ENCODE data around the gene USP15.

Gene USP15

GRCh38 chr12:62331306-62331705 lies 71.1 kb downstream of the USP15 start:
- Histone ChIP-seq H3K27ac (ENCODE audit: low read depth, low read length) (no peak overlapping the region), H3K4me3 (ENCODE audit: low read depth, low read length) (no peak overlapping the region), H3K4me2 (ENCODE audit: low read length) (no peak overlapping the region), H3K79me2 (ENCODE audit: control insufficient read depth, insufficient read depth, low read length, poor library complexity) (no peaks in the 10 kb centered on the region), H2BK12ac (ENCODE audit: low read length) (no peak overlapping the region), H3K4ac (ENCODE audit: low read depth, low read length) (no peak overlapping the region), H3K9me3 (ENCODE audit: insufficient read depth, low read depth, low read length) (no peaks in the 10 kb centered on the region), H3K27me3 (ENCODE audit: insufficient read depth, low read length) (no peaks in the 10 kb centered on the region), H4K91ac (ENCODE audit: low read depth, low read length) (no peak overlapping the region), H3K9ac (ENCODE audit: low read length) (no peak overlapping the region), H3K14ac (ENCODE audit: low read length) (no peak overlapping the region), H3K79me1 (ENCODE audit: low read length) (no peaks in the 10 kb centered on the region), H3K4me1 (ENCODE audit: control insufficient read depth in 1 of 2, insufficient read depth in 2 of 2, low read length in 2 of 2) (no peaks in the 10 kb centered on the region), H3K18ac (ENCODE audit: low read length) (no peak overlapping the region), H2BK120ac (ENCODE audit: insufficient read depth, low read length, poor library complexity) (no peak overlapping the region), H3K23ac (ENCODE audit: low read length) (no peak overlapping the region), H2BK5ac (ENCODE audit: low read depth, low read length, poor library complexity) (no peak overlapping the region), H2AK5ac (ENCODE audit: low read length) (no peak overlapping the region), H4K12ac (ENCODE audit: low read depth, low read length) (no peak overlapping the region), H4K8ac (ENCODE audit: low read depth, low read length) (no peak overlapping the region), H2AFZ (ENCODE audit: insufficient read depth, low read length, poor library complexity) (no peak overlapping the region), H3K36me3 (ENCODE audit: control insufficient read depth in 1 of 2, insufficient read depth in 2 of 2, low read length in 2 of 2) (peaks cover 0 to 2% of the 10 kb centered on the region in 2 experiments)
- no peak for DNase-seq
- no CpG with 5 or more reads among the region's 1 CpG for WGBS (ENCODE audit: extremely low coverage, insufficient coverage, insufficient read length)

GRCh38 chr12:62332598-62332997 lies 72.4 kb downstream of the USP15 start:
- Histone ChIP-seq H2AFZ (ENCODE audit: insufficient read depth, low read length, poor library complexity) (no peak overlapping the region), H3K4me1 (ENCODE audit: control insufficient read depth in 1 of 2, insufficient read depth in 2 of 2, low read length in 2 of 2) (no peaks in the 10 kb centered on the region), H3K9me3 (ENCODE audit: insufficient read depth, low read depth, low read length) (no peaks in the 10 kb centered on the region), H2AK5ac (ENCODE audit: low read length) (no peak overlapping the region), H2BK120ac (ENCODE audit: insufficient read depth, low read length, poor library complexity) (no peak overlapping the region), H3K9ac (ENCODE audit: low read length) (no peak overlapping the region), H3K4me2 (ENCODE audit: low read length) (no peak overlapping the region), H4K8ac (ENCODE audit: low read depth, low read length) (no peak overlapping the region), H3K36me3 (ENCODE audit: control insufficient read depth in 1 of 2, insufficient read depth in 2 of 2, low read length in 2 of 2) (peaks cover 0 to 2% of the 10 kb centered on the region in 2 experiments), H3K27ac (ENCODE audit: low read depth, low read length) (no peak overlapping the region), H4K91ac (ENCODE audit: low read depth, low read length) (no peak overlapping the region), H2BK12ac (ENCODE audit: low read length) (no peak overlapping the region), H3K79me2 (ENCODE audit: control insufficient read depth, insufficient read depth, low read length, poor library complexity) (no peaks in the 10 kb centered on the region), H3K18ac (ENCODE audit: low read length) (no peak overlapping the region), H3K27me3 (ENCODE audit: insufficient read depth, low read length) (no peaks in the 10 kb centered on the region), H3K79me1 (ENCODE audit: low read length) (no peaks in the 10 kb centered on the region), H4K12ac (ENCODE audit: low read depth, low read length) (no peak overlapping the region), H3K14ac (ENCODE audit: low read length) (no peak overlapping the region), H3K4me3 (ENCODE audit: low read depth, low read length) (no peak overlapping the region), H3K4ac (ENCODE audit: low read depth, low read length) (no peak overlapping the region), H2BK5ac (ENCODE audit: low read depth, low read length, poor library complexity) (no peak overlapping the region), H3K23ac (ENCODE audit: low read length) (no peak overlapping the region)
- no CpG with 5 or more reads among the region's 1 CpG for WGBS (ENCODE audit: extremely low coverage, insufficient coverage, insufficient read length)
- DNase-seq, result no peak

- H2AFZ ChIP-seq (ENCODE audit: insufficient read depth, low read length, poor library complexity), result no peak overlapping the region
- no peak overlapping the region for H3K9ac ChIP-seq (ENCODE audit: low read length)
- H2BK120ac ChIP-seq (ENCODE audit: insufficient read depth, low read length, poor library complexity), result no peak overlapping the region
- no peak overlapping the region for H3K4me3 ChIP-seq (ENCODE audit: low read depth, low read length)
- H2BK5ac ChIP-seq (ENCODE audit: low read depth, low read length, poor library complexity), result no peak overlapping the region
- no peak overlapping the region for H4K8ac ChIP-seq (ENCODE audit: low read depth, low read length)
- H3K4me2 ChIP-seq (ENCODE audit: low read length), result no peak overlapping the region
- no peak overlapping the region for H3K14ac ChIP-seq (ENCODE audit: low read length)
- H3K27ac ChIP-seq (ENCODE audit: low read depth, low read length), result no peak overlapping the region
- no CpG with 5 or more reads among the region's 4 CpGs for WGBS (ENCODE audit: extremely low coverage, insufficient coverage, insufficient read length)
- H3K27me3 ChIP-seq (ENCODE audit: insufficient read depth, low read length), result no peaks in the 10 kb centered on the region
- H3K4me1 ChIP-seq (ENCODE audit: control insufficient read depth in 1 of 2, insufficient read depth in 2 of 2, low read length in 2 of 2), result no peaks in the 10 kb centered on the region
- no peaks in the 10 kb centered on the region for H3K9me3 ChIP-seq (ENCODE audit: insufficient read depth, low read depth, low read length)
- no peak overlapping the region for H2AK5ac ChIP-seq (ENCODE audit: low read length)
- no peak overlapping the region for H3K4ac ChIP-seq (ENCODE audit: low read depth, low read length)
- H3K79me1 ChIP-seq (ENCODE audit: low read length), result no peaks in the 10 kb centered on the region
- H3K36me3 ChIP-seq (ENCODE audit: control insufficient read depth in 1 of 2, insufficient read depth in 2 of 2, low read length in 2 of 2), result peaks cover 0 to 2% of the 10 kb centered on the region in 2 experiments
- DNase-seq, result no peak
- no peak overlapping the region for H4K91ac ChIP-seq (ENCODE audit: low read depth, low read length)
- H2BK12ac ChIP-seq (ENCODE audit: low read length), result no peak overlapping the region
- no peak overlapping the region for H3K23ac ChIP-seq (ENCODE audit: low read length)
- H3K18ac ChIP-seq (ENCODE audit: low read length), result no peak overlapping the region
- no peak overlapping the region for H4K12ac ChIP-seq (ENCODE audit: low read depth, low read length)
- no peaks in the 10 kb centered on the region for H3K79me2 ChIP-seq (ENCODE audit: control insufficient read depth, insufficient read depth, low read length, poor library complexity)
Observed at GRCh38 chr12:62335057-62335456, 74.9 kb downstream of the USP15 start.

- Histone ChIP-seq H3K4me1 (ENCODE audit: control insufficient read depth in 1 of 2, insufficient read depth in 2 of 2, low read length in 2 of 2) (no peaks in the 10 kb centered on the region), H3K18ac (ENCODE audit: low read length) (no peak overlapping the region), H3K4me3 (ENCODE audit: low read depth, low read length) (no peak overlapping the region), H3K4me2 (ENCODE audit: low read length) (no peak overlapping the region), H3K79me1 (ENCODE audit: low read length) (no peaks in the 10 kb centered on the region), H4K12ac (ENCODE audit: low read depth, low read length) (no peak overlapping the region), H3K27me3 (ENCODE audit: insufficient read depth, low read length) (no peaks in the 10 kb centered on the region), H2BK120ac (ENCODE audit: insufficient read depth, low read length, poor library complexity) (no peak overlapping the region), H3K23ac (ENCODE audit: low read length) (no peak overlapping the region), H3K36me3 (ENCODE audit: control insufficient read depth in 1 of 2, insufficient read depth in 2 of 2, low read length in 2 of 2) (no peaks in the 10 kb centered on the region), H3K27ac (ENCODE audit: low read depth, low read length) (no peak overlapping the region), H3K4ac (ENCODE audit: low read depth, low read length) (no peak overlapping the region), H3K9me3 (ENCODE audit: insufficient read depth, low read depth, low read length) (no peaks in the 10 kb centered on the region), H4K91ac (ENCODE audit: low read depth, low read length) (no peak overlapping the region), H3K9ac (ENCODE audit: low read length) (no peak overlapping the region), H2BK5ac (ENCODE audit: low read depth, low read length, poor library complexity) (no peak overlapping the region), H2AFZ (ENCODE audit: insufficient read depth, low read length, poor library complexity) (no peak overlapping the region), H3K14ac (ENCODE audit: low read length) (no peak overlapping the region), H4K8ac (ENCODE audit: low read depth, low read length) (no peak overlapping the region), H2AK5ac (ENCODE audit: low read length) (no peak overlapping the region), H2BK12ac (ENCODE audit: low read length) (no peak overlapping the region), H3K79me2 (ENCODE audit: control insufficient read depth, insufficient read depth, low read length, poor library complexity) (no peaks in the 10 kb centered on the region)
- DNase-seq, result no peak
- no CpG with 5 or more reads among the region's 3 CpGs for WGBS (ENCODE audit: extremely low coverage, insufficient coverage, insufficient read length)
Observed at GRCh38 chr12:62335796-62336195, 75.6 kb downstream of the USP15 start.

Measured in trophoblast cell (in vitro differentiated cells and primary cell).